Small intestine (tissue), 7 donors: ENCODE data around the gene PPP1R2B. TPM values are rescaled to one million over a fixed set of nuclear protein-coding genes. Genes with fewer than 3 reads are reported as not detected.

Experiments
- DNase-seq, 2 donors: peaks; one replicate each; pipeline versions ENCODE4 v3.0.0 to v3.0.0-alpha.2; 2013
- FAIRE-seq: peaks from 2 replicates; lab custom pipeline; 2012; peaks lifted over from hg19 to GRCh38; lab: Jason Lieb, UNC
- H3K27ac ChIP-seq, 3 donors: one replicate each; pipeline ENCODE4 v1.5.1; 2013; ENCODE audit warnings: low read length in 2 of 3, mild to moderate bottlenecking in 2 of 3, control low read depth in 1 of 3, inconsistent platforms in 1 of 3, low read depth in 1 of 3, moderate library complexity in 1 of 3
- H3K27me3 ChIP-seq, 3 donors: one replicate each; pipeline ENCODE4 v1.6.1; 2013; ENCODE audit warnings: low read length in 3 of 3, inconsistent platforms in 1 of 3; ENCODE audit not compliant: control insufficient read depth in 3 of 3, insufficient read depth in 3 of 3
- H3K36me3 ChIP-seq, 3 donors: one replicate each; pipeline ENCODE4 v1.6.1; 2013; ENCODE audit warnings: low read length in 3 of 3, inconsistent platforms in 1 of 3, low read depth in 1 of 3, mild to moderate bottlenecking in 1 of 3, moderate library complexity in 1 of 3; ENCODE audit not compliant: control insufficient read depth in 3 of 3, insufficient read depth in 2 of 3
- H3K4me1 ChIP-seq, 3 donors: one replicate each; pipeline ENCODE4 v1.6.1; 2013; ENCODE audit warnings: low read length in 2 of 3, inconsistent platforms in 1 of 3, low read depth in 1 of 3, mild to moderate bottlenecking in 1 of 3, moderate library complexity in 1 of 3; ENCODE audit not compliant: control insufficient read depth in 3 of 3, insufficient read depth in 2 of 3
- H3K4me3 ChIP-seq, 3 donors: one replicate each; pipeline ENCODE4 v1.5.1; 2013; ENCODE audit warnings: low read length in 3 of 3, control low read depth in 1 of 3, inconsistent platforms in 1 of 3, low read depth in 1 of 3, mild to moderate bottlenecking in 1 of 3, moderate library complexity in 1 of 3
- H3K9me3 ChIP-seq, 2 donors: one replicate each; pipeline ENCODE4 v1.6.1; 2013; ENCODE audit warnings: low read depth in 1 of 2, low read length in 1 of 2; ENCODE audit not compliant: control insufficient read depth in 2 of 2, insufficient read depth in 1 of 2
- WGBS, 3 donors: extraction: QIAGEN DNeasy Blood & Tissue Kit; methylation state at CpG; one replicate each; pipeline ENCODE4 v1.1.7; 2013; 5-methylcytosine and 5-hydroxymethylcytosine counted together
- polyA plus RNA-seq, 4 donors: library from polyadenylated mRNA; stranded (reverse) in 3 of 4; unstranded in 1 of 4; fragments of 200-250 nt in 3 of 4; fragments of 120-200 nt in 1 of 4; gene quantifications; one replicate each; pipeline versions ENCODE4 v1.2.1 to v1.2.3, GENCODE V29; 2013
- donor health status: healthy with polysubstance abuse.
- donor health status: control.
- donor health status: control.
- donor health status: Bipolar disorder and iron deficiency.
- donor health status: healthy.

PPP1R2B gene
- polyA plus RNA-seq, 4 donors, result 0.03 to 0.10 TPM; not detected in 2

GRCh38 chr5:156824241-156824640, 25.9 kb upstream of the PPP1R2B start:
- DNase-seq (no peak), FAIRE-seq (no peak)
- H3K27ac ChIP-seq, result no peak overlapping the region
- no peaks in the 10 kb centered on the region for H3K36me3 ChIP-seq
- no peaks in the 10 kb centered on the region for H3K4me1 ChIP-seq
- 82 to 96% (median 88%) methylated on average over 4 of the region's 4 CpGs for WGBS, 3 donors
- no peaks in the 10 kb centered on the region for H3K9me3 ChIP-seq
- no peak overlapping the region for H3K4me3 ChIP-seq
- H3K27me3 ChIP-seq, result no peaks in the 10 kb centered on the region

- Histone ChIP-seq H3K4me3 (no peak overlapping the region), H3K4me1 (no peaks in the 10 kb centered on the region), H3K9me3 (no peaks in the 10 kb centered on the region), H3K27ac (no peak overlapping the region), H3K36me3 (no peaks in the 10 kb centered on the region), H3K27me3 (no peaks in the 10 kb centered on the region)
- no peak for FAIRE-seq
- peak; percentile 3 to 33 for DNase-seq
- 15 to 21% (median 18%) methylated on average over 2 of the region's 2 CpGs for WGBS, 3 donors
These were observed 25.3 kb upstream of the PPP1R2B start for GRCh38 chr5:156824800-156825199.

GRCh38 chr5:156825688-156826087, 24.4 kb upstream of the PPP1R2B start:
- H3K9me3 ChIP-seq, result no peaks in the 10 kb centered on the region
- H3K27ac ChIP-seq, result no peak overlapping the region
- DNase-seq (no peak), FAIRE-seq (no peak)
- H3K36me3 ChIP-seq, result no peaks in the 10 kb centered on the region
- no peak overlapping the region for H3K4me3 ChIP-seq
- H3K27me3 ChIP-seq, result no peaks in the 10 kb centered on the region
- 48 to 76% (median 51%) methylated on average over 3 of the region's 3 CpGs for WGBS, 3 donors
- H3K4me1 ChIP-seq, result no peaks in the 10 kb centered on the region

- Histone ChIP-seq H3K4me3 (no peak overlapping the region), H3K9me3 (no peaks in the 10 kb centered on the region), H3K4me1 (no peaks in the 10 kb centered on the region), H3K27ac (no peak overlapping the region), H3K27me3 (no peaks in the 10 kb centered on the region), H3K36me3 (no peaks in the 10 kb centered on the region)
- DNase-seq (no peak), FAIRE-seq (no peak)
- 66 to 78% (median 66%) methylated on average over 4 of the region's 4 CpGs for WGBS, 3 donors
These were observed 23.9 kb upstream of the PPP1R2B start for GRCh38 chr5:156826150-156826549.

GRCh38 chr5:156834916-156835315, 15.2 kb upstream of the PPP1R2B start:
- WGBS, 3 donors, result 72 to 75% (median 72%) methylated on average over 6 of the region's 6 CpGs
- no peak overlapping the region for H3K4me3 ChIP-seq
- FAIRE-seq (no peak), DNase-seq (no peak)
- no peaks in the 10 kb centered on the region for H3K36me3 ChIP-seq
- no peaks in the 10 kb centered on the region for H3K9me3 ChIP-seq
- no peaks in the 10 kb centered on the region for H3K4me1 ChIP-seq
- H3K27ac ChIP-seq, result no peak overlapping the region
- no peaks in the 10 kb centered on the region for H3K27me3 ChIP-seq

GRCh38 chr5:156835905-156836304, 14.2 kb upstream of the PPP1R2B start:
- DNase-seq (no peak), FAIRE-seq (no peak)
- Histone ChIP-seq H3K36me3 (no peaks in the 10 kb centered on the region), H3K4me3 (no peak overlapping the region), H3K27ac (no peak overlapping the region), H3K4me1 (no peaks in the 10 kb centered on the region), H3K9me3 (no peaks in the 10 kb centered on the region), H3K27me3 (no peaks in the 10 kb centered on the region)
- WGBS, 3 donors, result 58 to 84% (median 69%) methylated on average over 3 of the region's 3 CpGs

DNA sequence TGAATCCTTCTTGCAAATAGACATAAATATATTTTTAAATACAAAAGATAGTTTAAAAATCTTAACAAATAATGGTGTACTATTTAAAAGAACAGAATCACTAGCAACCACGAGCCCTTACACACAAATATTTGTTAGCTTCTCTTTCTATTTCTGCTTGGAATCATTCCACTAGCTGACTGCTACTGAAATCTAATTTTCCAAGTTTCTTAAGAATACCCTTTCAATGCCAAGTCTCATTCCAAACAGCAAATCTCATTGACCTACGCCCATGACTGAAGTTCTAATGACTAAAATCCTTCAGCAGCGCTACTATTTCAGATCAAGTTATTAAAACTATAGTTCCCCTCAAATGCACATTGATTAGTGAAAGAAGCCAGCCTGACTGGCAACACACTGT, 13.2 kb upstream of the PPP1R2B start:
- DNase-seq, result no peak
- no peak for FAIRE-seq
- WGBS, 3 donors, result 62 to 70% (median 70%) methylated on average over 3 of the region's 3 CpGs

DNA sequence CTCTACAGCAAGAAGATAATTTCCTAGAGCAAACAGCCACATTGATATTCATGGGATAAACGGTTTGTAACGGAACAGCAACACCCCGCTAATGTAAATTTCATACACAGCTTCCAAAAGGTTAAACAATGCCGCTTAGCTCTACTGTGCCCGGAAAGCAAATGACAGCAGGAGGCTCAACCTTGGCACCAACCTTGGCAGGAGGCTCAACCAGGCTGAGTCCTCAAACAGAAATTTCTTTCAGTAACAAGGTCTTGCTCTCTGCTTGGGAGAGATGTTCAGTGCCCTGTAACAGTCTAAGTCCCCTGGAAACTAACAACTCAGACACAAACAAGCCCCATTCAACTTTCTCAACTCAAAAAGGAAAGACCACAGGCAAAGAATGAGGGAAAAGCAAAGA, 11.1 kb upstream of the PPP1R2B start:
- FAIRE-seq, result no peak
- H3K36me3 ChIP-seq, result no peaks in the 10 kb centered on the region
- H3K4me1 ChIP-seq, result no peaks in the 10 kb centered on the region
- no peak overlapping the region for H3K4me3 ChIP-seq
- H3K9me3 ChIP-seq, result no peaks in the 10 kb centered on the region
- H3K27me3 ChIP-seq, result no peaks in the 10 kb centered on the region
- DNase-seq, result no peak
- 74 to 87% (median 82%) methylated on average over 5 of the region's 5 CpGs for WGBS, 3 donors
- H3K27ac ChIP-seq, result no peak overlapping the region

More for the DNA sequence above, 13.2 kb upstream of the PPP1R2B start:
- no peak overlapping the region for H3K27ac ChIP-seq
- H3K4me1 ChIP-seq, result no peaks in the 10 kb centered on the region
- no peak overlapping the region for H3K4me3 ChIP-seq
- H3K9me3 ChIP-seq, result no peaks in the 10 kb centered on the region
- no peaks in the 10 kb centered on the region for H3K36me3 ChIP-seq
- no peaks in the 10 kb centered on the region for H3K27me3 ChIP-seq

DNA sequence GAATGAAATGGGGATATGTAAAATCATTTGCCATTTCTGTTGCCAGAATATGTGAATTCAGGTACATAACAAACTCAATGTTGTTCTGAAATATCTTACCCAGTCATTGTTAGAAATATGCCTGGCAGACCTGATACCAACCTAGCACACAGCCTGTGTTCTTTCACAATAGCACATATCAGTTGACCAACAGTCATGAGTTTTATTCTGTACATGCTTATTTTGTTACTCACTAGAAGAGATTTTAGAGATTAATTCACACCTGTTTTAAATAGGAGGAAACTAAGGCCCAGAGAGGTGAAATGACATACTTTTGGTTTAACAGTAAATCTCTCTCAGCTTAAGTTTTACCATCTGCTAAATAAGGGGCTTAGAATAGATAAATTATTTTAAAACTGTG, 8.4 kb upstream of the PPP1R2B start:
- H3K27me3 ChIP-seq, result peaks cover 0 to 2% (median 0%) of the 10 kb centered on the region in 3 donors
- no peaks in the 10 kb centered on the region for H3K36me3 ChIP-seq
- H3K4me3 ChIP-seq, result no peak overlapping the region
- H3K27ac ChIP-seq, result no peak overlapping the region
- no peak for DNase-seq
- FAIRE-seq, result no peak
- H3K4me1 ChIP-seq, result no peaks in the 10 kb centered on the region
- H3K9me3 ChIP-seq, result no peaks in the 10 kb centered on the region
